H7 (cell line): ENCODE measurements around the gene LSM2. TPM values are rescaled to one million over a fixed set of nuclear protein-coding genes. Genes with fewer than 3 reads are reported as not detected.
"Not testable (repeated sequence)": the region's sequence is repeated elsewhere in the genome, so short reads cannot be mapped to it uniquely, and the experiment has no call there.

Source experiments
- DNase-seq: peaks from one replicate; pipeline ENCODE4 v3.0.0; 2012
- H3K27me3 ChIP-seq: 2 replicates; pipeline ENCODE4 v1.6.0; 2011; ENCODE audit warnings: mild to moderate bottlenecking, low read length; ENCODE audit not compliant: control insufficient read depth, insufficient read depth
- H3K36me3 ChIP-seq: replicated peaks from 2 replicates; pipeline ENCODE4 v1.5.1; 2011; ENCODE audit warnings: low read length; ENCODE audit not compliant: control insufficient read depth, insufficient read depth
- H3K4me3 ChIP-seq: 2 replicates; pipeline ENCODE4 v1.5.1; 2011; ENCODE audit warnings: low read depth, mild to moderate bottlenecking, control low read depth, low read length, moderate library complexity; ENCODE audit not compliant: insufficient read depth
- total RNA-seq: library from RNA; depleted of rRNA; stranded (reverse); fragments of >200 nt; shearing (Covaris generic); gene quantifications from 2 replicates; pipeline ENCODE4 v1.2.3, GENCODE V29; 2014

LSM2 gene
- total RNA-seq, 1 experiment from 2014 or later: 150 TPM

DNA sequence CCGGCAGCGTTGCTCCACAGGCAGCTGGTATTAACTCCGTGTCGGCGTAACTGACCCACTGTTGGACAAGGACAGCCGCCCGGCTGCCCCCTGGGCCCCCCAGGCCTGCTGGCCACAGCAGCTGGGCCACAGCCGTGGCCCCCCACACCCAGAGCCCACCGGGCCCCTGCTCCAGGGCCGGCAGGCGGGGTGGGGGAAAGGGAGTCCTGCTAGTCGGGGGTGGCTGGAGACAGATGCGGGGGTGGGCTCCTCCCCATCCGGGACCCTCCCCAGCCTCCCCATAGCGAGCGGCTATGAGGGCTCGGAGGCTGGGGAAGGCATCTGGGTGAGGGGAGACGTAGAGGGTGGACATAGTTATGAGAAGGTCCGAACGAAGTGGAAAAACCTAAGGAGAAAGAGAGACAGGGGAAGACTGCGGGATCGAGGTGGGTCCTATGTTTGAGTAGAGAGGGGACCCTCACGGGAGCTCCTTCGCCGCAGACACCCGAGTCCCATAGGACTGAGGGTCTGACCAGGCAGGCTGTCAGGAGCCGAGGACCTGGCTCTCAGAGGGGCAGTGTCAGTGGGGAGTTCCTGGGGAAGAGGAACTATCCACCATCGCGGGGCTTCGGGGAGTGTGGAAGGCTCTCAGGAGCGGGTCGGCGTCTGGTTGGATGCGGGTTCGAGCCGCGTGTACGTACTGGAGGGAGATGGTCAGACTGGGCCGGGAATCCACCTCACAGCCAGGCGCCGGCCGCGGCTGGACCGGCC, 11.7 kb downstream of the LSM2 start:
- Histone ChIP-seq H3K4me3 (peak overlapping the region; percentile 74), H3K27me3 (no peaks in the 10 kb centered on the region), H3K36me3 (peaks cover 14% of the 10 kb centered on the region)
- DNase-seq: peak; percentile 81

DNA sequence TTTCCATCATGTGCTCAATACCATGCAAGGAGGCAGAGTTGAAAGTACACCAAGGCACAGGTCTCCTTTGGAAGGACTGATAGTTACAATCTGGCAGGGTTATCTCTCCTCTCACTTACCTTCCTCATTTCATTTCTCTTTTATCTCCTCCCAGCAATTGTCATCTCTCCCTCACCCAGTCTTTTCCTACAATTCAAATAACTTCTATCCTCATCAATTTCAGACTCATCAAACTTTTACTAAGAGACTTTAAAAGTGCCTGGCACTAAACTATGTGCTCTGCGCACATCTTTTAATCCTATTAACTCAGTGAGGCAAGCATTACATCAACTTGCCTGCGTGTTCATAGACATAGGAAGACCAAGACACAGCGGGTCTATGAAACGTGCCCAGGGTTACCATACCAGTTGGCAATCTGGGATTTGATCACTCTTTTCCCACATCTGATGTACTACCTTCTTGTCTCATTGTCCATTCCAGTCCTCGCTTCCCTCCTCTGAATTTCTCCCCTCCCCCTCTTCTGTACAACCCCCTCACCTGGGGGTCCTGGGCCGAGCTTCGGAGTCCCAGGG, 12.4 kb downstream of the LSM2 start:
- no peaks in the 10 kb centered on the region for H3K27me3 ChIP-seq
- peak; percentile 76 for DNase-seq
- H3K4me3 ChIP-seq: peak overlapping the region; percentile 74
- peaks cover 16% of the 10 kb centered on the region for H3K36me3 ChIP-seq

DNA sequence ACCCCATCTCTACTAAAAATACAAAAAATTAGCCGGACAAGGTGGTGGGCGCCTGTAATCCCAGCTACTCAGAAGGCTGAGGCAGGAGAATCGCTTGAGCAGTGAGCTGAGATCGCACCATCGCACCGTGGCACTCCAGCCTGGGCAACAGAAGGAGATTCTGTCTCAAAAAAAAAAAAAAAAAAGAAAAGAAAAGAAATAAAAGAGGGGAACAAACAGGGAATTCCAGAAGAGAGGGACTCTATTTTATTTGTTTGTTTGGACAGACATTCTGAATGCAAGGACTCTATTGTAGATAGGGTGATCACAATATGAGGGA, 12.9 kb downstream of the LSM2 start:
- H3K27me3 ChIP-seq, H3K4me3 ChIP-seq, DNase-seq: not testable (repeated sequence)
- peaks cover 18% of the 10 kb centered on the region for H3K36me3 ChIP-seq

DNA sequence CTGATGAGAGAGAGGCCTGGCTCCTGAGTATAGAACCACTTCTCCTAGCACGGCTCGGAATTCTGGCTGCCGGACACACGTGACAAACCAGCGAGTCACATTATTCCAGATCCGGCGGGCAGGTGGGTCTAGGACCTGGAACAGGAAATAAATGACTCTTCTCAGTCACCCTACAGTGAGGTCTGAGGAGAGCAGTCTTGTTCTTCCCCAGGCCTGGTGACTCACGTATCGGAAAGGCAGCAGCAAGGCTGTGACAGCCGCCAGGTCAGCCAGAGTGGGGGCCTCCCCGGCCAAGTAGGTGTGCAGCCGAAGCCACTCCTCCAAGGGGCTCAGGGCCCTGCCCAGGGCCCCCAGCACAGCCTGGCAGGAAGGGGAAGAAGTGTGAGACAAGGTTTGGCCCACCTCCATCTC, 14.0 kb downstream of the LSM2 start:
- Histone ChIP-seq H3K4me3 (no peak overlapping the region), H3K27me3 (no peaks in the 10 kb centered on the region)
- DNase-seq: no peak

DNA sequence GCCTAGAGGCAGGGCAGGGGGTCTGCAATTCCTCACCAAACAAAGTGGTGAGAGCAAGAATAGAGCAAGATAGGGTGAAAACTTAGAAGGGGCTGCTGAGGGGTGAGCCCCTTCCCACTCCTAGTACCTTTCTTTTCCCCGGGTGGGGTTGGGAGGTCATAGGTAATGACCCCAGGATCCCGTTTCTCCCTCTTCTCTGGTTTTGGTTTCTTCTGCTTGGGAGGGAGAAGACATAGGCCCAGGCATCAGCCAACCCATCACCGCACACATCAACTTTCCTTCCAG, 14.7 kb downstream of the LSM2 start:
- no peak overlapping the region for H3K4me3 ChIP-seq
- H3K27me3 ChIP-seq: no peaks in the 10 kb centered on the region
- DNase-seq: no peak
- peaks cover 18% of the 10 kb centered on the region for H3K36me3 ChIP-seq

More for the DNA sequence above, 14.0 kb downstream of the LSM2 start:
- peaks cover 18% of the 10 kb centered on the region for H3K36me3 ChIP-seq

DNA sequence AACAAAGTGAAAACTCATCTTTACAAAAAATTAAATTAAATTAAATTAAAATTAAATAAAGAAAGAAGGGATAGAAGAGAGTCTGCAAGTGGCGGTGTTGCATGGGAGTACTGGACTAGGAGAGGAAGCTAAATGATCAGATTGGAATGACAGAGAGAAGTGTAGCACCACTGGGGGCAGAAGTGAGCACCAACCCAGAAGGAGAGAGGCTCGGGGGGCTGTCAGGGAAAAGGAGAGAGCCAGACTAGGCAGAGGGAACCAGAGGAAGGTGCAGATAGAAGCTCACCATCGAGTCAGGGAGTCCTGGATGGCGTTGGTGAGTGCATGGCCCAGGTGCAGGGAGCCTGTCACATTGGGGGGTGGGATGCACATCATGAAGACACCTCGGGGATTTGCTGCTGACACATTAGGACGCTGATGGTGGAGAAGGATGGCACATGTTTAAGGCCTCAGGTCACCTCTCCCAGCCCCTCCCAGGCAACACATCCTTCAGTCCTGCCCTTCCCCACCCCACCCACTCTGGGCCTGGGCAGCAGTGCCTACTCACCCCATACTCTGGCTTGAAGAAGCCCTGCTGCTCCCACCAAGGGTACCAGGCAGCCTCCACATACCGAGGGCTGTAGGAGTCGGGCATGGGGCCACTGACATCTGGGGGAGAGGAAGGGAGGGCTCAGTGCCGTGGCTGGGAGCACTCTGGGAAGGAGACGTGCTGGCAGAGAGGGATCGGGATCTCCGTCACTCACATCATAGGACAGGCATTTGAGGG, 15.3 kb downstream of the LSM2 start:
- Histone ChIP-seq H3K4me3 (no peak overlapping the region), H3K27me3 (no peaks in the 10 kb centered on the region), H3K36me3 (peaks cover 16% of the 10 kb centered on the region)
- peak; percentile 94 for DNase-seq

DNA sequence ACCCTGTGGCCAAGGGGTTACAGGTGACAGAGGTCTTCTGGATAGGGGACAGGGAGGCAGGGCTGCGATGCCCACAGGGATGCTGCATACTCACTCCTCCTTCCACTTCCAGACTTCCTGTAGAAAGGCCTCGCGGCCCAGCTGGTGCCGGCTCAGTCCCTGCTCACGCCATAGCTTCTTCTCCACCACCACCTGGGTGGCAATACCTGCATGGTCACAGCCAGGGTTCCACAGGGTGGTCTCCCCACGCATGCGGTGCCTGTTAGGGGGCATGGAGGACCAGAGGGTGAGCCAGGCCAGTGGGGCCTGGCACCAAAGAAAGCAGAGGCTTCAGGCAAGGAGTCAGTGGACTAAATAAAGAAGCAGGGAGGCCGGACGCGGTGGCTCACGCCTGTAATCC, 21.3 kb downstream of the LSM2 start:
- Histone ChIP-seq H3K36me3 (peaks cover 26% of the 10 kb centered on the region), H3K4me3 (no peak overlapping the region), H3K27me3 (no peaks in the 10 kb centered on the region)
- peak; percentile 13 for DNase-seq

DNA sequence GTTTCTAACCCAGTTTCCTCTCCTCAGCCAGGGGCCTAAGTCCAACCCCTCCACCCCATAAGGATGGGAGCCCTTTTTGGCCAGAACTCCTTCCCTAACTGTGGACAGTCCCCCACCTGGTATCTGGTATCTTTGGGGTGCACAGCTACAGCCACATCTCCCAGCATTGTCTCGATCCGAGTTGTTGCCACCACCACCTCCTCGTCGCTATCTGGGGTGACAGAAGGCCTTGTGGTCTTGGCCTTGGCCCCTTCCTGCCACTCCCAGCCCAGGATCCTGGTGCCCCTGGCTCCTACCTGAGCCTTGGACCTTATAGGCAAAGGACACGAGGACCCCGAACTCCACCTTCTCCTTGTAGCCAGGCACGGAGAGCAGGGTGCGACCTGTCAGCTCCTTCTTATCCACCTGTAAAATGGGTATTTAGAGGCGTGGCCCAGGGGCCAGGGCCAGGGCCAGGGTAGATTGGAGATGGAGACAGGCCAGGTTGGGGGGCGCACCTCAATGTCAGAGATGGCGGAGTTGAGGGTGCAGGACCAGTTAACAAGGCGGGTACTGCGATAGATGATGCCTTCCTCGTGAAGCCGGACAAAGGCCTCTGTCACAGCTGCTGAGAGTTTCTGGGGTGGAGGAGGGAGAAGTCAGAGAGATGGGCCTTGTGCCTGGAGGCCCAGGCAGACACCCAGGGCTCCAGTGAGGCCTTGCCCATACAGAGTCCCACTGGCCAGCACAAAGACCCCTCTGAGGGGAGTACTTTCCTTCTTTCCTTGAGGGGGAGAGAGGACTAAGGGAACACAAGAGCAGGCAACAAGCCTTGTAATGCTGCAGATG, 22.5 kb downstream of the LSM2 start:
- peaks cover 29% of the 10 kb centered on the region for H3K36me3 ChIP-seq

DNA sequence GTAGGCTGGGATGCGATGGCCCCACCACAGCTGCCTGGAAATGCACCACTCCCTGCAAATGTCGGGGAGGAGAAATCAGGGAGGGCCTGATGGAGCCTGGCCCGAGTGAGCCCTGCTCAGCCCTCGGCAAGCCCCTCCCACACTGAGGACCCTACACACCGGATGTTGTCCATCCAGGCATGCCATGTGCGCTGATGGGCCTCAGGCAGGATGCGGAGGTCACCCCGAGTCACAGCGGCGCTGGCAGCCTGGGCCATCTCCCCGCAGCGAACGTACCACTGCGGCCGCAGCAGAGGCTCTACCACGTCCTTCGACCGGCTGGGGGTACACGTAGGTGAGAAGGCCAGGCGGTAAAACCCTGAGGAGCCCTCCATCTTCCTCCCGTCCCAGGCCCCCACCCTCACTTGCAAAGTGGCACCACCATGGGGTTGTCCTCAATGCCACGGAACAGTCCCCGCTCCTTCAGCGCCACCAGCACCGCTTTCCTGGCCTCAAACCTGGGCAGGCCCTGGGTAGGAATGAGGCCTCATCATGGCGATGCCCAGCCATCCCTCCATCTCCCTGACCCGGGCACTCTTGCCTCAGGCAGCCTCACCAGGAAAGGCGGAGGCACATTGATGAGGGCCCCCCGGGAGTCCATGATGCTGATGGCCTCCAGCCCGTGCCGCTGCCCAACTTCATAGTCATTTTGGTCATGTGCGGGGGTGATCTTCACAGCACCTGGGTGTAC, 24.5 kb downstream of the LSM2 start:
- Histone ChIP-seq H3K4me3 (no peak overlapping the region), H3K27me3 (no peaks in the 10 kb centered on the region), H3K36me3 (peaks cover 28% of the 10 kb centered on the region)
- DNase-seq: no peak

More for the DNA sequence above, 22.5 kb downstream of the LSM2 start:
- Histone ChIP-seq H3K4me3 (no peak overlapping the region), H3K27me3 (no peaks in the 10 kb centered on the region)
- peak; percentile 16 for DNase-seq

DNA sequence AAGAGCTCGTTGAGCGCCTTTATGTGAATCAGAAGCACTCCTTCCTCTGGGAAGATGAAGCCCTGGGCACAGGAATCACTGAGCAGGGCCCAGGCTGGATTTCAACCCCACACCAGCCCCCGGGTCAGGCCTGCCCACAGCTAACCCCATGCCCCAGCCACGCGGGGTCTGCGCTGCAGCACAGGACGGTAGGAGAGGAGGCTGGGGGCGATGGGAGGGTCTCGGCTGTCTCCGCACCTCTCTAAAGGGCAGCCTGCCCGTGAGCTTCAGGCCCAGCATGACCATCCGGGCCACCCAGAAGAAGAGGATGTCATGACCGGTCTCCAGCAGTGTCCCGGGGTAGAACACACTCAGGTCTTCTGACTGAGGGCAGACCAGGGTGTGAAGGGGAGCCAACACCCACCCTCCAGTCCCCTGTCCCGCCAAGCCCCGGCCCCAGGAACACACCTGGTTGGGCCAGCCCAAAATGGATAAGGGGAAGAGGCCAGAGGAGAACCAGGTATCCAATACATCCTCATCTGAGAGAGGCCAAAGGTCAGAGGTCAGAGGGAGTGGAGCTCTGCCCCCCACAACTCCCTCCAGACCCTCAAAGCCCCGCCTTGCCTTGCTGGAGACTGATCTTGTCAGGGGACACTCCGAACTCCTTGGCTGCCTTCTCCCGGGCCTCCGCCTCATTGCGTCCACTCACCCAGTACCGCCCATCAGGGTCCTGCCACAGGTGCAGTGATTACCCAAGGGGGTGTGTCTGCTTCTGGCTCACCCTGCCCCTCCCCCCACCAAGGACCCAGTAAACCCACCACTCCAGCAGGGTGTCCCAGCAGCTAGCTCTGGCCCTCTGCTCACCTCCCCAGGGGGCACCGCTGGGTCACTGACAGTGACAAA, 25.3 kb downstream of the LSM2 start:
- Histone ChIP-seq H3K36me3 (peaks cover 28% of the 10 kb centered on the region), H3K27me3 (no peaks in the 10 kb centered on the region), H3K4me3 (no peak overlapping the region)
- DNase-seq: no peak

DNA sequence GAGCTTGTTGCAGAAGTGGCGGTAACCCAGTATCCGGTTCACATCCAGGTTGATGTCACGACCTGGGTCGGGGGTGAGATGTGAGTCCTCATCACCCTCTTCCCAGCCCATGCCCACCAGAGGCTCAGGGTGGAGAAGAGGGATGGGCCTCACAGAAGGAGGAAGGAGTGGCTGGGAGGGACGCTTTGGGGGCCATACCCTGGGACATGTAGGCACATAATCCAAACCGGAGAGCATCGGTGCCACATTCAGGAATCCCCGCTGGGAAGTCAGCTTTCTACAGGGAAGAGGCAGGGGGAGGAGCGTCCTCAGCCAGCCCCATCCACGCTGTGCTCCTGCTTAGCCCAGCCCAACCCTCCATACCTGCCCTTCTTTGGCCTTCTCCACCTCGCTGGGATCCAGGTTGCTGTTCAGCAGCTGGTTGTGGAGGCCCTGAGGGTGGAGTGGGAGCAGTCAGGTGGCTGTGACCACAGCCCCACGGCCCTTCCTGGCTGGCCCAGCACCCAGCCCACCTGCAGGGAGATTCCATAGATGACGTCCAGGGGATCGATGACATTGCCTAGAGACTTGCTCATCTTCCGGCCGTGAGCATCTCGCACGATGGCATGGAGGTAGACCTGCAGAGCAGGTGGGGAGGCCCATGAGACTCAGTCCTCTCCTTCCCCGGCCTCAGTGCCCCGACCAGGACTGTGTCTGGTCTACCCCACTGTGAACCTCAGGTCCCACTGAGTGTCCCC, 26.1 kb downstream of the LSM2 start:
- Histone ChIP-seq H3K4me3 (no peak overlapping the region), H3K36me3 (peaks cover 28% of the 10 kb centered on the region), H3K27me3 (no peaks in the 10 kb centered on the region)
- DNase-seq: peak; percentile 39

DNA sequence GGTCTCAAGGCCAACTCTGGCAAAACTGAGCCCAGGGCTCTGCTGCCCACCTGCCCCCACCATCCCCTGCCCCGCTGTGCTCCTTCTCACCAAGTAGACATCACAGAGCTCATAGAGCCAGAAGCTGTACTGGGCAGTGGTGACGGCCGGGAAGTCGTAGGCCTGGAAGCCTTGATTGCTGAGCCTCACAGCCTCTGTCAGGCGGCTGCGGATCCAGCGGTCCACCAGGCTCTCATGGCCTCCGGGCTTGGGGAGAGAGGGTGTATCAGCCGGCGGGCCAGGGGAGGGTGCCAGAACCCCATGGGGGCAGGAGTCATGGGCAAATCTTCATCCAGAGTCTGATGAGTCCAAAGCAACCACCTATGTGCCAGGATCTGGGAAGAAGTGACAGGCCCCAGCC, 26.9 kb downstream of the LSM2 start:
- H3K27me3 ChIP-seq: no peaks in the 10 kb centered on the region
- peaks cover 22% of the 10 kb centered on the region for H3K36me3 ChIP-seq
- no peak for DNase-seq
- H3K4me3 ChIP-seq: no peak overlapping the region
